ENCODE measurements around the gene ZDHHC4. TPM values are rescaled to one million over a fixed set of nuclear protein-coding genes. Genes with fewer than 3 reads are reported as not detected.
"Not testable (repeated sequence)": the region's sequence is repeated elsewhere in the genome, so short reads cannot be mapped to it uniquely, and the experiment has no call there.

Gene ZDHHC4
- total and polyA plus RNA-seq, 10 of the 15 experiments (the other 5 are each of a cell fraction or from before 2014, with no cell fraction given), result 30.6 to 74.3 (median 35.8) TPM

GRCh38 chr7:6634971-6635370, 57.7 kb downstream of the ZDHHC4 start:
- in situ Hi-C loops (cut with MboI), result not testable (repeated sequence)
- intact Hi-C loops (cut with micrococcal nuclease; ENCODE audit: unreplicated experiment), result loop anchor here (5.0 kb wide), 1 partner anchor 58 kb away; the partner anchor contains the start of gene ZDHHC4

GRCh38 chr7:6636741-6637543, 59.7 kb downstream of the ZDHHC4 start, which contains the start of gene ZNF316:
ZNF316 (plus strand) TSS chr7:6637318; CDS start chr7:6642410, 5,092 bp downstream.
- Histone ChIP-seq H3K4me3 (peak within 1 kb of the TSS; percentile 85), H3K27ac (ENCODE audit: control insufficient read depth, insufficient read depth) (peak within 1 kb of the TSS; percentile 86), H2AFZ (ENCODE audit: control insufficient read depth, low read depth, low read length) (peak within 1 kb of the TSS; percentile 78), H3K36me3 (ENCODE audit: control insufficient read depth in 2 of 2, insufficient read depth in 2 of 2, low read length in 1 of 2) (peaks cover 0 to 5% of the 10 kb centered on the region in 2 experiments; a peak in 3 of 4 replicates), H3K9ac (ENCODE audit: control insufficient read depth, insufficient read depth, low read length) (peak within 1 kb of the TSS; percentile 81), H3K9me3 (replicated peaks; ENCODE audit: control insufficient read depth, insufficient read depth, low read length) (no peaks in the 10 kb centered on the region; the same call in 2 of the 3 replicates), H3K79me2 (ENCODE audit: control insufficient read depth, insufficient read depth, low read length) (peaks cover 22% of the 10 kb centered on the region), H4K20me1 (ENCODE audit: control insufficient read depth, insufficient read depth) (no peaks in the 10 kb centered on the region; the same call in 1 of the 2 replicates), H3K27me3 (replicated peaks in 1 of 2; ENCODE audit: control insufficient read depth in 2 of 2, insufficient read depth in 2 of 2, low read length in 1 of 2) (no peaks in the 10 kb centered on the region), H3K4me2 (ENCODE audit: control insufficient read depth, insufficient read depth) (peak within 1 kb of the TSS; percentile 90), H3K4me1 (ENCODE audit: control insufficient read depth, insufficient read depth, low read length) (peaks cover 9% of the 10 kb centered on the region; the same call in 1 of the 2 replicates)
- ChIA-PET CTCF (no interaction called here), SMC1A (ENCODE audit: uncharacterized antibody, unreplicated experiment) (interaction anchor here (0.6 to 0.7 kb wide), 2 partner anchors 47 to 809 kb away, joined by 3 to 4 read pairs; partner anchors contain the start of gene INTS15), RAD21 (ENCODE audit: unreplicated experiment) (interaction anchor here (1.0 kb wide), 1 partner anchor 89 kb away, joined by 3 read pairs; no protein-coding TSS in a partner anchor), POLR2A (interaction anchor here (0.6 to 1.2 kb wide), 4 partner anchors 28 to 91 kb away, joined by 3 to 8 read pairs (median 3); no protein-coding TSS in a partner anchor)
- WGBS (ENCODE audit: insufficient coverage, insufficient replicate concordance, low lambda C conversion rate, missing lambda C conversion rate), result 2% methylated on average over 51 of the region's 104 CpGs
- in situ Hi-C loops (cut with MboI), result no loop called here
- ATAC-seq (peak; percentile 78), FAIRE-seq (no peak), DNase-seq (ENCODE audit: low read depth, low spot score) (no peak)
- no TSS peak for BruUV-seq (replicated peaks)
- intact Hi-C loops (cut with micrococcal nuclease; ENCODE audit: unreplicated experiment), result loop anchor here (5.0 kb wide), 1 partner anchor 60 kb away; the partner anchor contains the start of gene ZDHHC4
- TF ChIP-seq NR2F1 (conservative IDR thresholded peaks at IDR 0.05) (peak; percentile 87), NRF1 (conservative IDR thresholded peaks at IDR 0.05; ENCODE audit: low read depth, low read length) (no peak), GATAD2B (conservative IDR thresholded peaks at IDR 0.05; ENCODE audit: low read depth) (peak; percentile 82), PAX5 (IDR thresholded peaks at IDR 0.05; ENCODE audit: borderline replicate concordance, low read depth, low read length) (peak; percentile 99), ZNF207 (IDR thresholded peaks at IDR 0.05; ENCODE audit: borderline replicate concordance) (0 out of 2 replicates have a peak, but pooled peaks have one; percentile 44), LARP7 (IDR thresholded peaks at IDR 0.05) (peak; percentile 48; the same call in 1 of the 2 replicates), CREM (IDR thresholded peaks at IDR 0.05; ENCODE audit: low read depth) (no peak), REST (IDR thresholded peaks at IDR 0.05; ENCODE audit: low read depth, low read length) (no peak)
- TF ChIP-seq, protein P1, sequence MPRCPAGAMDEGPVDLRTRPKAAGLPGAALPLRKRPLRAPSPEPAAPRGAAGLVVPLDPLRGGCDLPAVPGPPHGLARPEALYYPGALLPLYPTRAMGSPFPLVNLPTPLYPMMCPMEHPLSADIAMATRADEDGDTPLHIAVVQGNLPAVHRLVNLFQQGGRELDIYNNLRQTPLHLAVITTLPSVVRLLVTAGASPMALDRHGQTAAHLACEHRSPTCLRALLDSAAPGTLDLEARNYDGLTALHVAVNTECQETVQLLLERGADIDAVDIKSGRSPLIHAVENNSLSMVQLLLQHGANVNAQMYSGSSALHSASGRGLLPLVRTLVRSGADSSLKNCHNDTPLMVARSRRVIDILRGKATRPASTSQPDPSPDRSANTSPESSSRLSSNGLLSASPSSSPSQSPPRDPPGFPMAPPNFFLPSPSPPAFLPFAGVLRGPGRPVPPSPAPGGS (IDR thresholded peaks at IDR 0.05; ENCODE audit: borderline replicate concordance, insufficient read depth, low read depth, low read length, poor library complexity, severe bottlenecking), result peak; percentile 29

More at GRCh38 chr7:6634971-6635370, 57.7 kb downstream of the ZDHHC4 start:
- SMC1A ChIA-PET (ENCODE audit: uncharacterized antibody, unreplicated experiment); FAIRE-seq; CTCF ChIA-PET; H3K4me3 ChIP-seq; RAD21 ChIA-PET (ENCODE audit: unreplicated experiment); H3K36me3 ChIP-seq (ENCODE audit: control insufficient read depth in 2 of 2, insufficient read depth in 2 of 2, low read length in 1 of 2); H4K20me1 ChIP-seq (ENCODE audit: control insufficient read depth, insufficient read depth); ATAC-seq; H3K9ac ChIP-seq (ENCODE audit: control insufficient read depth, insufficient read depth, low read length); DNase-seq (ENCODE audit: low read depth, low spot score); H3K4me1 ChIP-seq (ENCODE audit: control insufficient read depth, insufficient read depth, low read length); H2AFZ ChIP-seq (ENCODE audit: control insufficient read depth, low read depth, low read length); BruUV-seq (replicated peaks); H3K4me2 ChIP-seq (ENCODE audit: control insufficient read depth, insufficient read depth); H3K9me3 ChIP-seq (replicated peaks; ENCODE audit: control insufficient read depth, insufficient read depth, low read length); POLR2A ChIA-PET; H3K27ac ChIP-seq (ENCODE audit: control insufficient read depth, insufficient read depth); H3K27me3 ChIP-seq (replicated peaks in 1 of 2; ENCODE audit: control insufficient read depth in 2 of 2, insufficient read depth in 2 of 2, low read length in 1 of 2): not testable (repeated sequence)
- TF ChIP-seq IKZF2 (IDR thresholded peaks at IDR 0.05) (peak in 1 of 2 experiments; percentile 18; a peak in 1 of 4 replicates), RUNX3 (IDR thresholded peaks at IDR 0.05; ENCODE audit: low read length) (0 out of 2 replicates have a peak, but pooled peaks have one; percentile 22)
- H3K79me2 ChIP-seq (ENCODE audit: control insufficient read depth, insufficient read depth, low read length), result peaks cover 22% of the 10 kb centered on the region
- WGBS (ENCODE audit: insufficient coverage, insufficient replicate concordance, low lambda C conversion rate, missing lambda C conversion rate), result 32% methylated on average over 5 of the region's 5 CpGs
